A673 (cell line): ENCODE results near the gene VPS11. TPM values are rescaled to one million over a fixed set of nuclear protein-coding genes. Genes with fewer than 3 reads are reported as not detected.

Source experiments
- BruUV-seq: library from RNA; stranded (reverse); fragments of 400-500 nt; replicated peaks from 2 replicates; lab custom pipeline; 2021; lab: Mats Ljungman, UMichigan
- CTCF ChIA-PET: fragments of 300-600 bp; sonication (Branson Sonifier 250); formaldehyde crosslinking; loops from one replicate; lab custom pipeline; 2022; ENCODE audit warnings: antibody characterized with exemption; lab: Charles Lee
- POLR2A ChIA-PET: fragments of 300-600 bp; sonication (Branson Sonifier 250); formaldehyde crosslinking; loops from one replicate; lab custom pipeline; 2022; ENCODE audit warnings: antibody characterized with exemption; ENCODE audit not compliant: low non-redundant PET; lab: Charles Lee
- DNase-seq: peaks from one replicate; pipeline ENCODE4 v3.0.0-alpha.2; 2015; ENCODE audit warnings: low spot score
- H3K27ac ChIP-seq: fragments of 200-600 bp; sonication (generic); 2 replicates; pipeline ENCODE4 v1.5.1; 2016; ENCODE audit warnings: mixed run types, low read depth, mild to moderate bottlenecking, mixed read lengths, antibody characterized with exemption, low read length; ENCODE audit not compliant: poor library complexity, severe bottlenecking
- H3K27me3 ChIP-seq: fragments of 200-600 bp; sonication (generic); replicated peaks from 2 replicates; pipeline ENCODE4 v1.6.1; 2017; ENCODE audit warnings: mixed run types, low read depth, mild to moderate bottlenecking, mixed read lengths, antibody characterized with exemption, low read length; ENCODE audit not compliant: insufficient read depth, poor library complexity
- H3K36me3 ChIP-seq: fragments of 200-600 bp; sonication (generic); 2 replicates; pipeline ENCODE4 v1.6.1; 2016; ENCODE audit warnings: mixed run types, mild to moderate bottlenecking, mixed read lengths, antibody characterized with exemption, low read length; ENCODE audit not compliant: insufficient read depth, poor library complexity, severe bottlenecking
- H3K4me1 ChIP-seq: fragments of 200-600 bp; sonication (generic); 2 replicates; pipeline ENCODE4 v1.6.1; 2017; ENCODE audit warnings: mixed run types, mild to moderate bottlenecking, mixed read lengths, antibody characterized with exemption, low read length; ENCODE audit not compliant: insufficient read depth, poor library complexity, severe bottlenecking
- H3K4me3 ChIP-seq: fragments of 200-600 bp; sonication (generic); 2 replicates; pipeline ENCODE4 v1.5.1; 2016; ENCODE audit warnings: low read depth, mixed run types, mild to moderate bottlenecking, mixed read lengths, low read length; ENCODE audit not compliant: poor library complexity, severe bottlenecking
- H3K9me3 ChIP-seq: fragments of 200-600 bp; sonication (generic); 2 replicates; pipeline ENCODE4 v1.6.1; 2016; ENCODE audit warnings: mixed run types, low read depth, mild to moderate bottlenecking, mixed read lengths, antibody characterized with exemption, low read length; ENCODE audit not compliant: poor library complexity, severe bottlenecking
- CTCF ChIP-seq: fragments of 300-800, 200-600 bp; sonication (generic); conservative IDR thresholded peaks from 2 replicates; pipeline ENCODE4 v1.5.1; 2017; ENCODE audit warnings: low read depth, mild to moderate bottlenecking, antibody characterized with exemption, low read length, moderate library complexity, mixed read lengths
- EZH2 ChIP-seq: fragments of 200-600 bp; sonication (generic); IDR thresholded peaks from 2 replicates; pipeline ENCODE4 v1.6.1; 2017; ENCODE audit warnings: borderline replicate concordance, low read depth, mild to moderate bottlenecking, mixed read lengths, antibody characterized with exemption, low read length; ENCODE audit not compliant: poor library complexity, severe bottlenecking
- intact Hi-C: fragments of 100-400 bp; cut with micrococcal nuclease; formaldehyde crosslinking; loops from one replicate; pipeline ENCODE4 v1.10.0; 2022; ENCODE audit not compliant: unreplicated experiment
- total RNA-seq: library from RNA; stranded (reverse); gene quantifications from 2 replicates; pipeline ENCODE4 v1.2.3, GENCODE V29; 2021

VPS11 gene
- total RNA-seq, 1 experiment from 2014 or later: 26.7 TPM

- BruUV-seq: TSS peak; percentile 20
- H3K4me3 ChIP-seq: peak overlapping the region; percentile 97
- intact Hi-C loops: no loop called here
- peak overlapping the region; percentile 84 for H3K27ac ChIP-seq
- H3K4me1 ChIP-seq: peaks cover 23% of the 10 kb centered on the region
- CTCF ChIA-PET: no interaction called here
- no peaks in the 10 kb centered on the region for H3K9me3 ChIP-seq
- peak; percentile 63 for DNase-seq
- TF ChIP-seq CTCF: no peak
- no peak for TF ChIP-seq EZH2
- no peaks in the 10 kb centered on the region for H3K27me3 ChIP-seq
- POLR2A ChIA-PET: no interaction called here
- peaks cover 15% of the 10 kb centered on the region for H3K36me3 ChIP-seq
Observed at GRCh38 chr11:119108146-119108856, 40.7 kb downstream of the VPS11 start.

- Histone ChIP-seq H3K4me1 (peaks cover 23% of the 10 kb centered on the region), H3K9me3 (no peaks in the 10 kb centered on the region), H3K27ac (no peak overlapping the region), H3K4me3 (peak overlapping the region; percentile 97), H3K36me3 (peaks cover 17% of the 10 kb centered on the region), H3K27me3 (no peaks in the 10 kb centered on the region)
- TF ChIP-seq CTCF (no peak), EZH2 (no peak)
- ChIA-PET CTCF (no interaction called here), POLR2A (no interaction called here)
- no peak for DNase-seq
- no TSS peak for BruUV-seq
- intact Hi-C loops: no loop called here
Observed at GRCh38 chr11:119108857-119109221, 41.2 kb downstream of the VPS11 start.

GRCh38 chr11:119109843-119110242, 42.2 kb downstream of the VPS11 start:
- peaks cover 23% of the 10 kb centered on the region for H3K4me1 ChIP-seq
- POLR2A ChIA-PET: interaction anchor here (0.5 kb wide), 1 partner anchor 96 kb away, joined by 3 read pairs; the partner anchor contains the start of gene CBL
- DNase-seq: no peak
- no TSS peak for BruUV-seq
- no peak overlapping the region for H3K4me3 ChIP-seq
- peaks cover 20% of the 10 kb centered on the region for H3K36me3 ChIP-seq
- no peak overlapping the region for H3K27ac ChIP-seq
- no peaks in the 10 kb centered on the region for H3K9me3 ChIP-seq
- TF ChIP-seq CTCF (no peak), EZH2 (no peak)
- H3K27me3 ChIP-seq: no peaks in the 10 kb centered on the region
- CTCF ChIA-PET: no interaction called here
- intact Hi-C loops: no loop called here
